DND-41 (cell line): Measurements from ENCODE around the gene MAB21L4.

ENCODE experiments used
- ATAC-seq: fragments of 200-7000 bp; cut with Tn5 transposase; 3 replicates; pipeline ENCODE4 v1.9.1; 2021; ENCODE audit warnings: low read depth; ENCODE audit not compliant: insufficient read depth
- DNase-seq: peaks from one replicate; pipeline ENCODE4 v3.0.0-alpha.2; 2020
- H2AFZ ChIP-seq: 2 replicates; pipeline ENCODE4 v1.6.0; 2012; ENCODE audit warnings: low read depth, low read length
- H3K27ac ChIP-seq: 2 replicates; pipeline ENCODE4 v1.5.1; 2012; ENCODE audit warnings: low read length, inconsistent platforms
- H3K27me3 ChIP-seq: fragments of 200-600 bp; sonication (generic); 2 replicates; pipeline ENCODE4 v1.6.0; 2012; ENCODE audit warnings: low read length, mild to moderate bottlenecking, inconsistent platforms; ENCODE audit not compliant: insufficient read depth, poor library complexity
- H3K36me3 ChIP-seq: 2 replicates; pipeline ENCODE4 v1.5.1; 2012; ENCODE audit warnings: low read length, inconsistent platforms; ENCODE audit not compliant: insufficient read depth
- H3K4me1 ChIP-seq: 2 replicates; pipeline ENCODE4 v1.5.1; 2012; ENCODE audit warnings: mild to moderate bottlenecking, low read length; ENCODE audit not compliant: insufficient read depth
- H3K4me2 ChIP-seq: 2 replicates; pipeline ENCODE4 v1.6.0; 2012; ENCODE audit warnings: mild to moderate bottlenecking, moderate library complexity, low read length, inconsistent platforms; ENCODE audit not compliant: insufficient read depth
- H3K4me3 ChIP-seq, 2 experiments: fragments of 200-600 bp in 1 of 2; shearing (Covaris generic) in 1 of 2; 2 replicates each; pipeline ENCODE4 v1.5.1; 2012 to 2016; ENCODE audit warnings: inconsistent platforms in 2 of 2, low read length in 2 of 2, mild to moderate bottlenecking in 2 of 2, low read depth in 1 of 2, moderate library complexity in 1 of 2
- H3K79me2 ChIP-seq: 2 replicates; pipeline ENCODE4 v1.6.0; 2012; ENCODE audit warnings: low read length, inconsistent platforms; ENCODE audit not compliant: insufficient read depth
- H3K9ac ChIP-seq: 2 replicates; pipeline ENCODE4 v1.6.0; 2012; ENCODE audit warnings: low read depth, mild to moderate bottlenecking, inconsistent platforms, low read length, moderate library complexity
- H3K9me3 ChIP-seq: 2 replicates; pipeline ENCODE4 v1.5.1; 2012; ENCODE audit warnings: low read length, moderate library complexity, mild to moderate bottlenecking, inconsistent platforms; ENCODE audit not compliant: insufficient read depth, severe bottlenecking
- H4K20me1 ChIP-seq: 2 replicates; pipeline ENCODE4 v1.6.0; 2012; ENCODE audit warnings: low read length; ENCODE audit not compliant: insufficient read depth
- EZH2 ChIP-seq: IDR thresholded peaks from 3 replicates; pipeline ENCODE4 v1.6.1; 2012; ENCODE audit warnings: borderline replicate concordance, low read depth, mild to moderate bottlenecking, moderate library complexity, low read length, inconsistent platforms; ENCODE audit not compliant: severe bottlenecking
- TF ChIP-seq, protein P1 (sequence below): IDR thresholded peaks from 2 replicates; pipeline ENCODE4 v1.5.1; 2012; ENCODE audit warnings: borderline replicate concordance, low read length, moderate library complexity, mild to moderate bottlenecking; ENCODE audit not compliant: poor library complexity, severe bottlenecking; ENCODE audit errors: extremely low read depth

Gene MAB21L4

DNA sequence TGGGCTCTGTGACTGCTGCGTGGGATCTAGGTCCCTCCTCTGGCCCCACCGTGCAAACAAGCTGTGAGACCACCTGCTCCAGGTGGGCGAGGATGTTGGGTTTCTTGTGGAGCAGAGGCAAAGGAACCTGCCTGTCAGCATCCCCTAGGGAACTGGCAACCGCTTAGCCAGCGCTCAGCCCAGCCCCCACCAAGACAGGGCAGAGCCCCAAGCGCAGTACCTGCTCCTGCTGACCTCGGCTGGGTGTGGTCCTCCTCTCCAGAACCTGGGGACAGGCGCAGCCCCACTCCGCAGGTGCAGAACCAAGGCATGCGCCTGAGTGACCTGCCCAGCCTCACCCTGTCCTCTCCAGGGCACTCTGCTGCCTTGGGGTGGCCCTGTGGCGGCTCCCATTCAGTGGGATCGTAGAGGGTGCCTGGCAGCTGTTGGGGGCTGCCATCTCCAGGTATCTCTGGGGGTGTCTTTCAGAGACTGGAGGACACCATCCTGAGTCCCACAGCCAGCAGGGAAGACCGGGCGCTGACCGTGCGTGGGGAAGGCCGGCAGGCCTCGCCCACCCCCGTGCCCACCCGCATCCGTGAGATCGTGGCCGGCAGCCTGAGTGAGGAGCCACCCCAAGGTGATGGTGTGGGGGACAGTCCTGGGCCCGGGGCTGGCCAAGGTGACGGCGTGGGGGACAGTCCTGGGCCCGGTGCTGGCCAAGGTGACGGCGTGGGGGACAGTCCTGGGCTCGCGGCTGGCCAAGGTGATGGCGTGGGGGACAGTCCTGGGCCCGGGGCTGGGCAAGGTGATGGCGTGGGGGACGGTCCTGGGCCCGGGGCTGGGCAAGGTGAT lies 22.5 kb upstream of the MAB21L4 start:
- Histone ChIP-seq H3K4me1 (no peaks in the 10 kb centered on the region), H3K36me3 (no peaks in the 10 kb centered on the region), H3K9me3 (no peaks in the 10 kb centered on the region), H3K4me2 (no peak overlapping the region), H3K4me3 (no peak overlapping the region), H3K79me2 (no peaks in the 10 kb centered on the region), H2AFZ (no peak overlapping the region), H3K27ac (no peak overlapping the region), H3K9ac (no peak overlapping the region), H4K20me1 (no peaks in the 10 kb centered on the region; the same call in 1 of the 2 replicates), H3K27me3 (no peaks in the 10 kb centered on the region)
- TF ChIP-seq, protein P1, sequence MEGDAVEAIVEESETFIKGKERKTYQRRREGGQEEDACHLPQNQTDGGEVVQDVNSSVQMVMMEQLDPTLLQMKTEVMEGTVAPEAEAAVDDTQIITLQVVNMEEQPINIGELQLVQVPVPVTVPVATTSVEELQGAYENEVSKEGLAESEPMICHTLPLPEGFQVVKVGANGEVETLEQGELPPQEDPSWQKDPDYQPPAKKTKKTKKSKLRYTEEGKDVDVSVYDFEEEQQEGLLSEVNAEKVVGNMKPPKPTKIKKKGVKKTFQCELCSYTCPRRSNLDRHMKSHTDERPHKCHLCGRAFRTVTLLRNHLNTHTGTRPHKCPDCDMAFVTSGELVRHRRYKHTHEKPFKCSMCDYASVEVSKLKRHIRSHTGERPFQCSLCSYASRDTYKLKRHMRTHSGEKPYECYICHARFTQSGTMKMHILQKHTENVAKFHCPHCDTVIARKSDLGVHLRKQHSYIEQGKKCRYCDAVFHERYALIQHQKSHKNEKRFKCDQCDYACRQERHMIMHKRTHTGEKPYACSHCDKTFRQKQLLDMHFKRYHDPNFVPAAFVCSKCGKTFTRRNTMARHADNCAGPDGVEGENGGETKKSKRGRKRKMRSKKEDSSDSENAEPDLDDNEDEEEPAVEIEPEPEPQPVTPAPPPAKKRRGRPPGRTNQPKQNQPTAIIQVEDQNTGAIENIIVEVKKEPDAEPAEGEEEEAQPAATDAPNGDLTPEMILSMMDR: no peak
- TF ChIP-seq EZH2: no peak
- DNase-seq (no peak), ATAC-seq (no peak)

DNA sequence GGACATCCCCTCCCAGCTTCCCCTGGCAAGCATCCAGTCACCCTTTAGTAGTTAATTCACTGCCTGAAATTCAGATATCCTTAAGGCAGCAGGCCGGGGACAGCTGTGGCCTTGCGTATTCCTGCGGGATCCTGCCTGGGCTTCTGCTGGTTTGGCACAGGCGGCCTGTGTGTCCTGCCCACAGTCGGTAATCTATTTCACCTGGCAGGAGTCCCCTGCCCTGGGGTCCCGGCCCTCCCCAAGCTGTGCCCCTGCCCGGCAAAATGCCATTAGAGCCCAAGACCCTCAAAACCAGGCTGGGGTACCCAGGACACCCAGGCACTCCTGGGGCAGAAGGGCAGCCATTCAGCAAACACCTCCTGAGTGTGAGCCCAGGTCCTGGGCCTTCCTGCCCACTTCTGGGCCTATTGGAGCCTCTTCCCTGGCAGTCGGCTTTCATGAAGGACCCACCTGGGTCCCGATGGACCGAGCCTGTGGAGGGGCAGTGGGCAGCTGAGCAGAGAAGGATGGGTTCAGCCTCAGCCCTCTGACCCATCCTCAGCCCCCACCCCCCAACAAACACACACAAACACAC lies 21.8 kb upstream of the MAB21L4 start:
- Histone ChIP-seq H3K4me1 (no peaks in the 10 kb centered on the region), H3K79me2 (no peaks in the 10 kb centered on the region), H3K4me2 (no peak overlapping the region), H3K27ac (no peak overlapping the region), H3K9me3 (no peaks in the 10 kb centered on the region), H3K36me3 (no peaks in the 10 kb centered on the region), H2AFZ (no peak overlapping the region), H4K20me1 (no peaks in the 10 kb centered on the region; the same call in 1 of the 2 replicates), H3K27me3 (no peaks in the 10 kb centered on the region), H3K4me3 (no peak overlapping the region), H3K9ac (no peak overlapping the region)
- DNase-seq: no peak
- no peak for TF ChIP-seq EZH2
- TF ChIP-seq, protein P1: no peak
- ATAC-seq: no peak

DNA sequence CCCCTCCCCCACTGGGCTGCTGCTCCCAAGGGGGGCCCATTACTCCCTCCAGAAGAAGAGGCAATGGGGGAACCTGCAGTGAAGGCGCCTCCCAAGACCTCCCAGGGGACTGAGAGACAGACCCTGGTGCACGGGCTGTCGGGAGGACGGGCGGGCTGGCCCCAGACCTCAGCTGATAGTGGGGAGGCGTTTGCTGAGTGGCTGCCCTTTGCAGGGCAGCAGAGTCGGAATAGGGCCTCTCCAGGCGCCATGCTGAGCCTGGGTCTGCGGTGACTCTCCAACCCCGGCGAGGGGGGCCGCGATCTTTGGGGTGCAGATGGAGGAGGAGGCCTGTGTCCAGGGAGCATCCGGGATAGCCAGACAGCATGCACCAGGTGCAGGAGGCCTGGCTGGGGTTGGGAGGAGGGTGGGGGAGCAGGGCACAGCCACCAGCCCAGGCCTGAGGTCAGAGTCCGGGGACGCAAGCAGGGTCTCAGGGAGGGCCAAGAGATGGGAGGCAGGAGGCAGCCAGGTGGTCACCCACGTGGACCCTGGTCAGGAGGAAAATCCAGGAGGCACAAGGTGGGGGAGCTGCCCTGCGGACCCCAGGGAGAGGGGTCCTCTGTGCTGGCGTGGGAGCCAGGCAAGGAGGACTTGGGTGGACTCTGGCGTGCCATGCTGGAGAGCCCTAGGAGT lies 21.2 kb upstream of the MAB21L4 start:
- Histone ChIP-seq H3K4me3 (no peak overlapping the region), H3K27ac (no peak overlapping the region), H2AFZ (no peak overlapping the region), H3K27me3 (peaks cover under 1% of the 10 kb centered on the region), H4K20me1 (no peaks in the 10 kb centered on the region; the same call in 1 of the 2 replicates), H3K36me3 (no peaks in the 10 kb centered on the region), H3K9ac (no peak overlapping the region), H3K9me3 (no peaks in the 10 kb centered on the region), H3K4me1 (no peaks in the 10 kb centered on the region), H3K4me2 (no peak overlapping the region), H3K79me2 (no peaks in the 10 kb centered on the region)
- DNase-seq (no peak), ATAC-seq (no peak)
- TF ChIP-seq, protein P1: no peak
- TF ChIP-seq EZH2: no peak
